Endothelial cell of umbilical vein (primary cell): ENCODE data around the gene LRFN2. TPM values are rescaled to one million over a fixed set of nuclear protein-coding genes. Genes with fewer than 3 reads are reported as not detected.

Experiments used
- BruUV-seq: library from RNA; stranded (reverse); fragments of 400-500 nt; replicated peaks from 2 replicates; lab custom pipeline; 2021; lab: Mats Ljungman, UMichigan
- CTCF ChIA-PET: fragments of 300-600, 350-600 bp; sonication (Branson Sonifier 250); formaldehyde crosslinking; loops from one replicate; lab custom pipeline; 2021; ENCODE audit warnings: antibody characterized with exemption, inconsistent platforms; lab: Charles Lee
- POLR2A ChIA-PET: fragments of 300-600, 350-600 bp; sonication (Branson Sonifier 250); formaldehyde crosslinking; loops from one replicate; lab custom pipeline; 2021; ENCODE audit warnings: antibody characterized with exemption, inconsistent platforms; lab: Charles Lee
- DNase-seq: peaks from one replicate; pipeline ENCODE4 v3.0.0-alpha.2; 2011; ENCODE audit warnings: low read depth, low spot score
- FAIRE-seq: peaks from 2 replicates; lab custom pipeline; 2011; peaks lifted over from hg19 to GRCh38; lab: Jason Lieb, UNC
- H2AFZ ChIP-seq: 2 replicates; pipeline ENCODE4 v1.6.0; 2012; ENCODE audit warnings: low read depth, low read length, control low read depth, inconsistent platforms
- H3K27ac ChIP-seq: 2 replicates; pipeline ENCODE4 v1.5.1; 2011; ENCODE audit warnings: low read depth, mild to moderate bottlenecking, control low read depth, low read length, moderate library complexity; ENCODE audit not compliant: insufficient read depth
- H3K27me3 ChIP-seq, 2 experiments: 2 replicates each; pipeline versions ENCODE4 v1.6.0 to v1.6.1; 2011; ENCODE audit warnings: low read length in 2 of 2, mixed read lengths in 1 of 2; ENCODE audit not compliant: control insufficient read depth in 2 of 2, insufficient read depth in 2 of 2
- H3K36me3 ChIP-seq, 2 experiments: 2 replicates in 1 of 2; 3 replicates in 1 of 2; pipeline ENCODE4 v1.5.1; 2011; ENCODE audit warnings: low read length in 2 of 2, mild to moderate bottlenecking in 1 of 2, moderate library complexity in 1 of 2; ENCODE audit not compliant: control insufficient read depth in 2 of 2, insufficient read depth in 2 of 2; ENCODE audit errors: extremely low read depth in 1 of 2
- H3K4me1 ChIP-seq: 3 replicates; pipeline ENCODE4 v1.5.1; 2011; ENCODE audit warnings: mild to moderate bottlenecking, low read length; ENCODE audit not compliant: control insufficient read depth, insufficient read depth; ENCODE audit errors: extremely low read depth
- H3K4me2 ChIP-seq: 2 replicates; pipeline ENCODE4 v1.6.1; 2011; ENCODE audit warnings: low read length, control low read depth, mixed read lengths; ENCODE audit not compliant: insufficient read depth
- H3K4me3 ChIP-seq, 3 experiments: fragments of 200-600 bp in 1 of 3; sonication (generic), shearing (Covaris generic) in 1 of 3; replicated peaks in 1 of 3; 2 replicates each; pipeline ENCODE4 v1.5.1; 2011 to 2016; ENCODE audit warnings: control low read depth in 3 of 3, low read length in 3 of 3, mild to moderate bottlenecking in 2 of 3, inconsistent platforms in 1 of 3, low read depth in 1 of 3, moderate library complexity in 1 of 3; ENCODE audit not compliant: insufficient read depth in 1 of 3
- H3K79me2 ChIP-seq: 2 replicates; pipeline ENCODE4 v1.6.0; 2012; ENCODE audit warnings: low read length, inconsistent platforms; ENCODE audit not compliant: control insufficient read depth, insufficient read depth
- H3K9ac ChIP-seq: replicated peaks from 2 replicates; pipeline ENCODE3; 2011; ENCODE audit warnings: low read length, control low read depth; ENCODE audit not compliant: insufficient read depth; ENCODE audit errors: extremely low read depth
- H3K9me1 ChIP-seq: replicated peaks from 3 replicates; pipeline ENCODE4 v1.6.0; 2011; ENCODE audit warnings: mild to moderate bottlenecking, low read length; ENCODE audit not compliant: control insufficient read depth, insufficient read depth; ENCODE audit errors: extremely low read depth
- H3K9me3 ChIP-seq: replicated peaks from 2 replicates; pipeline ENCODE4 v1.5.1; 2012; ENCODE audit warnings: low read length, inconsistent platforms; ENCODE audit not compliant: control insufficient read depth, insufficient read depth
- H4K20me1 ChIP-seq: replicated peaks from 2 replicates; pipeline ENCODE3; 2011; ENCODE audit warnings: mild to moderate bottlenecking, low read length; ENCODE audit not compliant: control insufficient read depth, insufficient read depth; ENCODE audit errors: extremely low read depth
- EZH2 ChIP-seq: IDR thresholded peaks from 2 replicates; pipeline ENCODE4 v1.6.1; 2012; ENCODE audit warnings: borderline replicate concordance, low read depth, mild to moderate bottlenecking, moderate library complexity, low read length, inconsistent platforms; ENCODE audit not compliant: severe bottlenecking
- FOS ChIP-seq: IDR thresholded peaks from 2 replicates; pipeline ENCODE4 v1.6.1; 2011; ENCODE audit warnings: mild to moderate bottlenecking, low read length, moderate library complexity, borderline replicate concordance; ENCODE audit not compliant: insufficient read depth
- GATA2 ChIP-seq: IDR thresholded peaks from 2 replicates; pipeline ENCODE4 v1.7.0; 2011; ENCODE audit warnings: low read depth, mild to moderate bottlenecking, moderate library complexity, mixed read lengths, low read length; ENCODE audit not compliant: insufficient read length, insufficient read depth
- JUN ChIP-seq: IDR thresholded peaks from 2 replicates; pipeline ENCODE4 v1.6.1; 2011; ENCODE audit warnings: borderline replicate concordance, low read depth; ENCODE audit not compliant: insufficient read length, insufficient read depth
- MYC ChIP-seq: IDR thresholded peaks from one replicate; pipeline ENCODE4 v1.6.1; 2011; ENCODE audit warnings: mild to moderate bottlenecking, low read depth, low read length
- POLR2AphosphoS5 ChIP-seq: IDR thresholded peaks from 2 replicates; pipeline ENCODE4 v1.6.1; 2012; ENCODE audit warnings: low read depth, mild to moderate bottlenecking, control low read depth, low read length, moderate library complexity; ENCODE audit not compliant: insufficient read depth
- dilution Hi-C: fragments of 300-500 bp; cut with MboI; formaldehyde crosslinking; loops from one replicate; pipeline ENCODE4 v1.15.0; 2019; ENCODE audit warnings: low sequenced_read_pairs; ENCODE audit not compliant: extremely low pct_ligation_motif_present
- intact Hi-C: fragments of 100-400 bp; cut with micrococcal nuclease; formaldehyde crosslinking; loops from one replicate; pipeline ENCODE4 v1.10.0; 2022
- polyA plus RNA-seq, 4 experiments: library from polyadenylated mRNA; depleted of rRNA in 3 of 4; stranded (reverse) in 3 of 4; unstranded in 1 of 4; fragments of >200 nt; gene quantifications; 2 replicates each; pipeline versions ENCODE4 v1.2.1 to v1.2.3, GENCODE V29; 2011 to 2012; ENCODE audit warnings: missing spikeins in 1 of 4
- total RNA-seq: library from RNA; stranded (reverse); gene quantifications from 2 replicates; pipeline ENCODE4 v1.2.3, GENCODE V29; 2021
- TF ChIP-seq, protein P1 (sequence below): IDR thresholded peaks from 2 replicates; pipeline ENCODE4 v1.6.1; 2011; ENCODE audit not compliant: insufficient read depth, insufficient read length
- TF ChIP-seq, protein P2 (sequence below), 2 donors: IDR thresholded peaks; 1 replicate in 1 of 2; 2 replicates in 1 of 2; pipeline ENCODE4 v1.5.1; 2011; ENCODE audit warnings: low read length in 2 of 2, mild to moderate bottlenecking in 2 of 2, moderate library complexity in 2 of 2, control low read depth in 1 of 2, inconsistent platforms in 1 of 2, low read depth in 1 of 2; ENCODE audit not compliant: insufficient read depth in 1 of 2; ENCODE audit errors: extremely low read depth in 1 of 2

The LRFN2 gene
- total and polyA plus RNA-seq, 2 donors (not counting 3 experiments of a cell fraction or from before 2014, with no cell fraction given): not detected

DNA sequence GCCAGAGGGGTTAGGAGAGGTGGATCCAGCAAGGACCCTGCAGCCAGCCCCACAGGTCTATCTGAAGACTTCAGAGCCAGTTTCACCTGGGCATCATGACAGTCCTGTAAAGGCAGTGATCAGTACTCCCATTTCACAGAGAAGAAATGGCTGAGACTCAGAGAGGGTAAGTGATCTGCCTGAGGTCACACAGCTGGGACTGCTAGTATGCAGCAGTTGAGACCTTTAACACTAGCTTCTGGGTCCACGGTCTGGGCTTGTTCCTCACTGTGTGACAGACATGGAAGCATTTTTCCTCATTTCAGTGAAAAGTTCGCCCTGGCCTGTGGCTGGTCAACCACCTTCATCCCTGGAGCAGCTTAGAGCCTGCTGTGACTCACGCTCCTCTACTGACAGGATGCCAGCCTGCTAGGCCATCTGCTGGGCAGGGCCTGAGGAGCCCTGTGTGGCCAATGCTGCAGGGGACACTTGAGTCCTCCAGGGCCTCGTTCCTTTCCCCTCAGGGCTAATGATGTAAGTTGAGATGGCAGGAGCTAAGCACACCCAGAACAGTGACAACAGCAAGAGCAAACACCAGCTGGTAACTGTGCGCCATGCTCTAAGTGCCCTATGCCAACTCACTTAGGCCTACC lies 192.0 kb downstream of the LRFN2 start:
- no peak for TF ChIP-seq JUN
- TF ChIP-seq, protein P1, sequence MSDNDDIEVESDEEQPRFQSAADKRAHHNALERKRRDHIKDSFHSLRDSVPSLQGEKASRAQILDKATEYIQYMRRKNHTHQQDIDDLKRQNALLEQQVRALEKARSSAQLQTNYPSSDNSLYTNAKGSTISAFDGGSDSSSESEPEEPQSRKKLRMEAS: no peak
- TF ChIP-seq FOS: no peak
- no peak for TF ChIP-seq MYC
- TF ChIP-seq, protein P2, sequence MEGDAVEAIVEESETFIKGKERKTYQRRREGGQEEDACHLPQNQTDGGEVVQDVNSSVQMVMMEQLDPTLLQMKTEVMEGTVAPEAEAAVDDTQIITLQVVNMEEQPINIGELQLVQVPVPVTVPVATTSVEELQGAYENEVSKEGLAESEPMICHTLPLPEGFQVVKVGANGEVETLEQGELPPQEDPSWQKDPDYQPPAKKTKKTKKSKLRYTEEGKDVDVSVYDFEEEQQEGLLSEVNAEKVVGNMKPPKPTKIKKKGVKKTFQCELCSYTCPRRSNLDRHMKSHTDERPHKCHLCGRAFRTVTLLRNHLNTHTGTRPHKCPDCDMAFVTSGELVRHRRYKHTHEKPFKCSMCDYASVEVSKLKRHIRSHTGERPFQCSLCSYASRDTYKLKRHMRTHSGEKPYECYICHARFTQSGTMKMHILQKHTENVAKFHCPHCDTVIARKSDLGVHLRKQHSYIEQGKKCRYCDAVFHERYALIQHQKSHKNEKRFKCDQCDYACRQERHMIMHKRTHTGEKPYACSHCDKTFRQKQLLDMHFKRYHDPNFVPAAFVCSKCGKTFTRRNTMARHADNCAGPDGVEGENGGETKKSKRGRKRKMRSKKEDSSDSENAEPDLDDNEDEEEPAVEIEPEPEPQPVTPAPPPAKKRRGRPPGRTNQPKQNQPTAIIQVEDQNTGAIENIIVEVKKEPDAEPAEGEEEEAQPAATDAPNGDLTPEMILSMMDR (IDR thresholded peaks at IDR 0.05; ENCODE audit: extremely low read depth in 1 of 2, insufficient read depth in 1 of 2, low read depth in 1 of 2, low read length in 2 of 2): no peak
- TF ChIP-seq GATA2: no peak
- no peak for TF ChIP-seq EZH2
- TF ChIP-seq POLR2AphosphoS5: no peak
- ChIA-PET CTCF (no interaction called here), POLR2A (no interaction called here)
- intact Hi-C loops: no loop called here
- no peaks in the 10 kb centered on the region for H3K27me3 ChIP-seq
- no peak overlapping the region for H3K4me3 ChIP-seq
- no peak overlapping the region for H2AFZ ChIP-seq
- H3K9me3 ChIP-seq: no peaks in the 10 kb centered on the region
- FAIRE-seq (no peak), DNase-seq (no peak)
- no peak overlapping the region for H3K27ac ChIP-seq
- no peak overlapping the region for H3K4me2 ChIP-seq
- dilution Hi-C loops: no loop called here
- no TSS peak for BruUV-seq
- no peaks in the 10 kb centered on the region for H3K79me2 ChIP-seq
- H3K36me3 ChIP-seq: no peaks in the 10 kb centered on the region
- H3K9ac ChIP-seq: no peak overlapping the region
- H3K4me1 ChIP-seq: no peaks in the 10 kb centered on the region
- H4K20me1 ChIP-seq: no peaks in the 10 kb centered on the region
- no peaks in the 10 kb centered on the region for H3K9me1 ChIP-seq
